Esophagus muscularis mucosa (tissue), 4 donors: Measurements from ENCODE around the gene COQ9. TPM values are rescaled to one million over a fixed set of nuclear protein-coding genes. Genes with fewer than 3 reads are reported as not detected.

Experiments used
- DNase-seq: peaks from one replicate; pipeline ENCODE4 v3.0.0-alpha.2; 2017; ENCODE audit errors: extremely low spot score
- H3K27ac ChIP-seq, 4 donors: fragments of 200-600 bp; sonication (generic); replicated peaks in 1 of 4; 1 replicate in 3 of 4; 2 replicates in 1 of 4; pipeline ENCODE4 v1.5.1; 2016 to 2019; ENCODE audit warnings: mild to moderate bottlenecking in 1 of 4
- H3K27me3 ChIP-seq, 4 donors: fragments of 200-600 bp; sonication (generic); one replicate each; pipeline versions ENCODE4 v1.5.1 to v1.6.0; 2016 to 2019
- H3K36me3 ChIP-seq, 4 donors: fragments of 200-600 bp; sonication (generic); one replicate each; pipeline ENCODE4 v1.5.1; 2016 to 2019
- H3K4me1 ChIP-seq, 4 donors: fragments of 200-600 bp; sonication (generic); one replicate each; pipeline ENCODE4 v1.5.1; 2016 to 2019
- H3K4me3 ChIP-seq, 4 donors: fragments of 200-600 bp; sonication (generic); 1 replicate in 2 of 4; 2 replicates in 2 of 4; pipeline ENCODE4 v1.5.1; 2016 to 2019; ENCODE audit warnings: mild to moderate bottlenecking in 4 of 4, moderate library complexity in 1 of 4
- H3K9me3 ChIP-seq, 4 donors: fragments of 200-600 bp; sonication (generic); 1 replicate in 3 of 4; 2 replicates in 1 of 4; pipeline ENCODE4 v1.5.1; 2016 to 2019
- EP300 ChIP-seq: sonication (generic); formaldehyde crosslinking; IDR thresholded peaks from one replicate; pipeline ENCODE4 v1.6.1; 2017; ENCODE audit warnings: antibody characterized with exemption
- POLR2A ChIP-seq: fragments of 450-650 bp; IDR thresholded peaks from one replicate; pipeline ENCODE4 v1.6.1; 2017; ENCODE audit warnings: antibody characterized with exemption, moderate library complexity, mild to moderate bottlenecking, low read depth
- POLR2AphosphoS5 ChIP-seq, 2 donors: sonication (generic); formaldehyde crosslinking; IDR thresholded peaks; one replicate each; pipeline ENCODE4 v1.6.1; 2017; ENCODE audit warnings: antibody characterized with exemption in 2 of 2
- WGBS: methylation state at CpG from one replicate; pipeline ENCODE4 v1.1.5; 2018; 5-methylcytosine and 5-hydroxymethylcytosine counted together
- intact Hi-C: fragments of 100-400 bp; cut with DNase I; formaldehyde crosslinking; loops from one replicate; pipeline ENCODE4 v1.15.1; 2023
- total RNA-seq, 4 donors: library from RNA; depleted of rRNA; stranded (reverse); fragments of >200 nt; gene quantifications; one replicate each; pipeline versions ENCODE4 v1.1.0 to v1.2.1, GENCODE V29; 2016
- TF ChIP-seq, protein P1 (sequence below), 3 experiments: fragments of 200-600 bp in 2 of 3; fragments of 450-650 bp in 1 of 3; sonication (generic) in 2 of 3; IDR thresholded peaks; one replicate each; pipeline ENCODE4 v1.5.1; 2017 to 2019; ENCODE audit warnings: antibody characterized with exemption in 3 of 3, mild to moderate bottlenecking in 2 of 3, moderate library complexity in 1 of 3

The COQ9 gene
- total RNA-seq, 4 donors from 2014 or later, result 77.2 to 115 (median 93.3) TPM

DNA sequence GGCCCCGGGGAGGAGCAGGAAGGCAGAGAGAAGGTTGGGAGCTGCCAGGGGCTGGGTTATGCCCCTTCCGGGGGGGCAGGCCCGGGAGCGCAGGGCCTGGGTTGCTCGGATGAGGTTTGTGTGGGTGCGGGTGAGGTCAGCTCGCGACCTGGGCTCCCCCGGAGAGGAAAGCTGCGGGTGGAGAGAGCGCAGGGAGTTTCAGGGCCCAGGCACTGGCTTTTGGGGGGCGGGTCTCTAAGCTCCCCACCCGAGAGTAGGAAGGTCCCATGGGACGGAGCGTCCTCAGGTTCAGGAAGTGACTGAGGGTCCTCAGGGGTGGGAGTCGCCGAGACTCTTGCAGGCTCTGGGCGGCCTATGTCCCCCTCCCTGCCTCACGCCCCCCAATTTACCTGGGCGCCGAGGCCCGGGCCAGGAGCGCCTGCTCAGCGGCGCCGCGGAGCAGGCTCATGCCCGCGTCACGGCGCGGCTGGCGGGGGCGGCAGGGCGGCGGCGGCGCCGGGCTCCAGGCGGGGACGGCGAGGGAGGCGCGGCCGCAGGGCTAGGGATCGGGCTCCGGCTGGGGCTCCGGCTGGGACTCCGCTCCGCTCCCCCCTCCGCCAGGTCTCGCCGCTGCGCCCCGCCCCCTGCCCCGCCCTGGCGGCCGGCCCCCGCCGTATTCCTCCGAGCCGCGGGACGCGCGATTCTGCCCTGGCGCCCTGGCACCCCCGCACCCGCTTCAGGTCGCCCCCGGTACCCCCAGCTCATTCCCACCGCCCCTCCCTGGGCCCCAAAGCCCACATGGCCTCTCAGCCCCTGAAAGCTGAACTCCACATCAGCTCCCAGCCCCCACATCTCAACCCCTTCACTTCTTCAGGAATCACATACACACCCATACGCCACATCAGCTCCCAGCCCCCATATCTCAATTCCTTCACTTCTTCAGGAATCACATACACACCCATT is 38.9 kb downstream of the COQ9 start, which contains the start of gene DOK4:
DOK4 (minus strand) TSS at position 578 of the 942 bp plus-strand sequence. CDS start 6,986 bp downstream, outside the sequence.
- peak within 1 kb of the TSS; percentile 73 to 81 (median 80) for H3K4me3 ChIP-seq
- H3K27me3 ChIP-seq, result no peaks in the 10 kb centered on the region
- no peaks in the 10 kb centered on the region for H3K9me3 ChIP-seq
- H3K36me3 ChIP-seq, result no peaks in the 10 kb centered on the region
- no peak for DNase-seq
- intact Hi-C loops, result loop anchor here (5.0 kb wide), 1 partner anchor 51 kb away; the partner anchor contains the start of gene CCDC102A
- H3K27ac ChIP-seq, result peak within 1 kb of the TSS; percentile 70 to 78 (median 74)
- WGBS, result 4% methylated on average over 15 of the region's 73 CpGs
- peaks cover 18 to 36% (median 28%) of the 10 kb centered on the region in 4 donors for H3K4me1 ChIP-seq
- TF ChIP-seq POLR2A (no peak), EP300 (no peak), POLR2AphosphoS5 (IDR thresholded peaks at IDR 0.05) (peak in 1 of 2 donors; percentile 32)
- TF ChIP-seq, protein P1, sequence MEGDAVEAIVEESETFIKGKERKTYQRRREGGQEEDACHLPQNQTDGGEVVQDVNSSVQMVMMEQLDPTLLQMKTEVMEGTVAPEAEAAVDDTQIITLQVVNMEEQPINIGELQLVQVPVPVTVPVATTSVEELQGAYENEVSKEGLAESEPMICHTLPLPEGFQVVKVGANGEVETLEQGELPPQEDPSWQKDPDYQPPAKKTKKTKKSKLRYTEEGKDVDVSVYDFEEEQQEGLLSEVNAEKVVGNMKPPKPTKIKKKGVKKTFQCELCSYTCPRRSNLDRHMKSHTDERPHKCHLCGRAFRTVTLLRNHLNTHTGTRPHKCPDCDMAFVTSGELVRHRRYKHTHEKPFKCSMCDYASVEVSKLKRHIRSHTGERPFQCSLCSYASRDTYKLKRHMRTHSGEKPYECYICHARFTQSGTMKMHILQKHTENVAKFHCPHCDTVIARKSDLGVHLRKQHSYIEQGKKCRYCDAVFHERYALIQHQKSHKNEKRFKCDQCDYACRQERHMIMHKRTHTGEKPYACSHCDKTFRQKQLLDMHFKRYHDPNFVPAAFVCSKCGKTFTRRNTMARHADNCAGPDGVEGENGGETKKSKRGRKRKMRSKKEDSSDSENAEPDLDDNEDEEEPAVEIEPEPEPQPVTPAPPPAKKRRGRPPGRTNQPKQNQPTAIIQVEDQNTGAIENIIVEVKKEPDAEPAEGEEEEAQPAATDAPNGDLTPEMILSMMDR (IDR thresholded peaks at IDR 0.05), result no peak

DNA sequence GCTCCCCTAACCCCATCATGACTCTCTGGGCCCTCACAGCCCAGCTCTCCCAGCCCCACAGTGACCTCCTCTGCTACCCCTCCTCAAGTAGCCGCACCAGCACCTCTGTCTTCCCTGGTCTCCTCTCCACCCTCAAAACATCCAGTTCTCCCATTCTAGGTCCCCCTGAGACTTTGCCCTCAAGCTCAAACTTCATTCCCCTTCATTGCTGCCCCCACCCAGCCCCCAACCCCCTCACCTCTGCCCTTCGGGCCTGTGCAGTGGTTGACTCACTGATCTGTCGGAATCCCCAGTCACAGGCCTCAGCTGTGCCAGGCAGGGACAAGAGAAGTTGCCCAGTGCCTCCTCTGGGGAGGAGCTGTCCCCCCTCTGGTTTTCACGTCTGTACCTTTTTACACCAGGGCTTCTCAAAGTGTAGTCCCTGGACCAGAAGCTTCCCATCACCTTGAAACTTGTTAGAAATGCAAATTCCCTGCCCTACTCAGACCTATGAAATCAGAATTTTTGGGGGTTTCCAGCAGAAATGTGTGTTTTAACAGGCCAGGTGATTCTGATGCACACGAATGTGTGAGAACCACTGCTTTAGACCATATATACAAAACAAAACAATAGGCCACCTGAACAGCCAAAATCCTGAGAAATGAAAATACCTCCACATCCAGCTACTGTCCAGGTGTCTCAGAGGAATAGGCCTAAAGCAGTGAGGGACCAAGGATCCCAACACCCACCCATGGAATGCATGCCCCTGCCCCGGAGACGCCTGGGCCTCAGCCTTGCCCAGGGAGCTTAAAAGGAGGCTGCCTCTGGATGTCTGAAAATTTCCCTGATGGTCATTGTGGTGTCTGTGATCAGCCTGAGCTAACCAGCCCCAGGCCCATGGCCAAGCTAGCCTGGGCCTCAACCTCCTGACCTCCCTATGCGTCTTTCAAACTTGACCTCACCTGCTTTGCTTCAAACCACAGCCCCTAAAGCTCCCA is 39.9 kb downstream of the COQ9 start:
- intact Hi-C loops, result loop anchor here (5.0 kb wide), 1 partner anchor 50 kb away; the partner anchor contains the start of gene CCDC102A
- H3K4me3 ChIP-seq, result peak overlapping the region; percentile 73 to 81 (median 80)
- H3K27ac ChIP-seq, result peak overlapping the region; percentile 49 to 76 (median 72)
- TF ChIP-seq, protein P1 (IDR thresholded peaks at IDR 0.05), result no peak
- no peak for TF ChIP-seq POLR2AphosphoS5 (IDR thresholded peaks at IDR 0.05)
- no peak for TF ChIP-seq EP300
- no peak for TF ChIP-seq POLR2A
- no peaks in the 10 kb centered on the region for H3K27me3 ChIP-seq
- DNase-seq, result no peak
- WGBS, result 80% methylated on average over 7 of the region's 8 CpGs
- H3K9me3 ChIP-seq, result no peaks in the 10 kb centered on the region
- H3K36me3 ChIP-seq, result no peaks in the 10 kb centered on the region
- H3K4me1 ChIP-seq, result peaks cover 18 to 36% (median 28%) of the 10 kb centered on the region in 4 donors

- peaks cover 18 to 31% (median 26%) of the 10 kb centered on the region in 4 donors for H3K4me1 ChIP-seq
- H3K9me3 ChIP-seq, result no peaks in the 10 kb centered on the region
- intact Hi-C loops, result loop anchor here (5.0 kb wide), 1 partner anchor 48 kb away; the partner anchor contains the start of gene CCDC102A
- no peak overlapping the region for H3K4me3 ChIP-seq
- H3K36me3 ChIP-seq, result no peaks in the 10 kb centered on the region
- TF ChIP-seq, protein P1 (IDR thresholded peaks at IDR 0.05), result no peak
- TF ChIP-seq EP300, result no peak
- no peak for TF ChIP-seq POLR2A
- no peak for TF ChIP-seq POLR2AphosphoS5 (IDR thresholded peaks at IDR 0.05)
- no peak overlapping the region for H3K27ac ChIP-seq
- WGBS, result 93% methylated on average over 5 of the region's 5 CpGs
- DNase-seq, result no peak
- no peaks in the 10 kb centered on the region for H3K27me3 ChIP-seq
Measured at GRCh38 chr16:57489229-57489628, 42.0 kb downstream of the COQ9 start.

DNA sequence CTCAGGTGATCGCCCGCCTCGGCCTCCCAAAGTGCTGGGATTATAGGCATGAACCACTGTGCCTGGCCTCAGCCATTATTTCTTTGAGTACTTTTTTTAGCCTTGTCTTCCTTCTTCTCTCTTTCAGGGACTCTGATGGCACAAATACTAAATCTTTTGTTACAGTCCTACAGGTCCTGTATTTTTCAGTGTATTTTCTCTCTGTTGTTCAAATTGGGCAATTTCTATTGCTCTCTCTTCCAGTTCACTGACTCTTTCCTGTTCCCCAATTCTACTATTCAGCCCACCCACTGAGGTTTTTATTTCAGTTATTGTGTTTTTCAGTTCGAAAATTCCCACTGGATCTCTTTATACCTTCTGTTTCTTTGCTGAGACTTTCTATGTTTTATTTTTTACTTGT is 46.5 kb downstream of the COQ9 start:
- H3K4me3 ChIP-seq, result no peak overlapping the region
- intact Hi-C loops, result no loop called here
- no peaks in the 10 kb centered on the region for H3K36me3 ChIP-seq
- H3K27ac ChIP-seq, result no peak overlapping the region
- H3K27me3 ChIP-seq, result no peaks in the 10 kb centered on the region
- H3K4me1 ChIP-seq, result no peaks in the 10 kb centered on the region
- no peak for DNase-seq
- WGBS, result 93% methylated on average over 4 of the region's 4 CpGs
- H3K9me3 ChIP-seq, result no peaks in the 10 kb centered on the region
- TF ChIP-seq EP300 (no peak), POLR2A (no peak), POLR2AphosphoS5 (IDR thresholded peaks at IDR 0.05) (no peak)
